HUES64 (cell line): Measurements from ENCODE around the gene TDO2. TPM values are rescaled to one million over a fixed set of nuclear protein-coding genes. Genes with fewer than 3 reads are reported as not detected.

Experiments used
- H3K27ac ChIP-seq: 2 replicates; pipeline ENCODE4 v1.7.0; 2013; ENCODE audit warnings: low read depth, low read length, inconsistent platforms
- H3K27me3 ChIP-seq: 2 replicates; pipeline ENCODE4 v1.6.1; 2013; ENCODE audit warnings: mild to moderate bottlenecking, low read length; ENCODE audit not compliant: insufficient read depth
- H3K36me3 ChIP-seq: 2 replicates; pipeline ENCODE4 v1.6.1; 2013; ENCODE audit warnings: mild to moderate bottlenecking, low read length; ENCODE audit not compliant: insufficient read depth
- H3K4me1 ChIP-seq: 2 replicates; pipeline ENCODE4 v1.6.1; 2013; ENCODE audit warnings: mild to moderate bottlenecking, low read length, moderate library complexity; ENCODE audit not compliant: insufficient read depth
- H3K4me3 ChIP-seq: 2 replicates; pipeline ENCODE4 v1.5.1; 2013; ENCODE audit warnings: mild to moderate bottlenecking, low read length, moderate library complexity
- H3K9ac ChIP-seq: 2 replicates; pipeline ENCODE4 v1.6.1; 2013; ENCODE audit warnings: mild to moderate bottlenecking, low read depth, low read length
- H3K9me3 ChIP-seq: 2 replicates; pipeline ENCODE4 v1.6.1; 2013; ENCODE audit warnings: low read depth, low read length; ENCODE audit not compliant: insufficient read depth
- WGBS: fragments of 150-250, 120-280 bp; methylation state at CpG from one replicate; pipeline ENCODE4 v1.1.7; 2013; ENCODE audit warnings: missing lambda C conversion rate; 5-methylcytosine and 5-hydroxymethylcytosine counted together
- polyA plus RNA-seq, 2 experiments: library from polyadenylated mRNA; stranded (reverse); fragments of 50-300 nt; gene quantifications; one replicate each; pipeline ENCODE4 v1.2.3, GENCODE V29; 2013

Gene TDO2
- 0.25 TPM for polyA plus RNA-seq (2013, experiment 1 of 2)
- 0.51 TPM for polyA plus RNA-seq (2013, experiment 2 of 2)

- Histone ChIP-seq H3K9ac (no peak within 1 kb of the TSS), H3K27me3 (no peaks in the 10 kb centered on the region), H3K36me3 (no peaks in the 10 kb centered on the region), H3K27ac (no peak within 1 kb of the TSS), H3K4me1 (peaks cover 16% of the 10 kb centered on the region), H3K9me3 (no peaks in the 10 kb centered on the region), H3K4me3 (no peak within 1 kb of the TSS)
- WGBS = 89% methylated on average over 1 of the region's 1 CpG
These were observed at the start of gene TDO2 for GRCh38 chr4:155903453-155903852. Gene TDO2 (plus strand): TSS chr4:155903696. CDS start chr4:155903759, 63 bp downstream.

GRCh38 chr4:155854582-155855226 lies 48.8 kb upstream of the TDO2 start:
- H3K27me3 ChIP-seq = no peaks in the 10 kb centered on the region
- H3K4me1 ChIP-seq = peaks cover 10% of the 10 kb centered on the region; the same call in 1 of the 2 replicates
- no peak overlapping the region for H3K9ac ChIP-seq
- no peak overlapping the region for H3K27ac ChIP-seq
- no peak overlapping the region for H3K4me3 ChIP-seq
- H3K9me3 ChIP-seq = 0 out of 2 replicates have a peak, but pooled peaks cover 3% of the 10 kb centered on the region
- H3K36me3 ChIP-seq = no peaks in the 10 kb centered on the region
- 89% methylated on average over 6 of the region's 6 CpGs for WGBS

- no peak overlapping the region for H3K27ac ChIP-seq
- no peaks in the 10 kb centered on the region for H3K27me3 ChIP-seq
- H3K9me3 ChIP-seq = no peaks in the 10 kb centered on the region
- WGBS = 81% methylated on average over 1 of the region's 2 CpGs
- H3K9ac ChIP-seq = no peak overlapping the region
- H3K36me3 ChIP-seq = no peaks in the 10 kb centered on the region
- peaks cover 10% of the 10 kb centered on the region; the same call in 1 of the 2 replicates for H3K4me1 ChIP-seq
- H3K4me3 ChIP-seq = no peak overlapping the region
These were observed 47.6 kb upstream of the TDO2 start for GRCh38 chr4:155855897-155856296.

GRCh38 chr4:155866177-155866576 lies 37.3 kb upstream of the TDO2 start, which contains the start of gene ASIC5:
Gene ASIC5 (minus strand): TSS chr4:155866277. CDS start chr4:155866226, 51 bp downstream.
- 44% methylated on average over 1 of the region's 1 CpG for WGBS
- Histone ChIP-seq H3K9ac (no peak within 1 kb of the TSS), H3K4me1 (no peaks in the 10 kb centered on the region), H3K27ac (no peak within 1 kb of the TSS), H3K4me3 (no peak within 1 kb of the TSS), H3K27me3 (no peaks in the 10 kb centered on the region), H3K9me3 (peaks cover 20% of the 10 kb centered on the region; the same call in 1 of the 2 replicates), H3K36me3 (no peaks in the 10 kb centered on the region)

GRCh38 chr4:155875878-155876277 lies 27.6 kb upstream of the TDO2 start:
- Histone ChIP-seq H3K9ac (no peak overlapping the region), H3K9me3 (peaks cover 31% of the 10 kb centered on the region), H3K27me3 (no peaks in the 10 kb centered on the region), H3K27ac (no peak overlapping the region), H3K4me3 (no peak overlapping the region), H3K36me3 (0 out of 2 replicates have a peak, but pooled peaks cover 3% of the 10 kb centered on the region), H3K4me1 (0 out of 2 replicates have a peak, but pooled peaks cover 4% of the 10 kb centered on the region)
- 60% methylated on average over 1 of the region's 1 CpG for WGBS

GRCh38 chr4:155877971-155878370 lies 25.5 kb upstream of the TDO2 start:
- Histone ChIP-seq H3K27ac (no peak overlapping the region), H3K27me3 (no peaks in the 10 kb centered on the region), H3K36me3 (0 out of 2 replicates have a peak, but pooled peaks cover 3% of the 10 kb centered on the region), H3K9ac (no peak overlapping the region), H3K9me3 (peaks cover 33% of the 10 kb centered on the region), H3K4me1 (0 out of 2 replicates have a peak, but pooled peaks cover 4% of the 10 kb centered on the region), H3K4me3 (no peak overlapping the region)
- 100% methylated on average over 3 of the region's 4 CpGs for WGBS

- Histone ChIP-seq H3K36me3 (0 out of 2 replicates have a peak, but pooled peaks cover 3% of the 10 kb centered on the region), H3K9ac (no peak overlapping the region), H3K9me3 (peaks cover 30% of the 10 kb centered on the region), H3K4me3 (no peak overlapping the region), H3K4me1 (0 out of 2 replicates have a peak, but pooled peaks cover 4% of the 10 kb centered on the region), H3K27me3 (no peaks in the 10 kb centered on the region), H3K27ac (no peak overlapping the region)
- WGBS = 50% methylated on average over 2 of the region's 2 CpGs
These were observed 24.9 kb upstream of the TDO2 start for GRCh38 chr4:155878611-155879010.

- no peak overlapping the region for H3K27ac ChIP-seq
- no peak overlapping the region for H3K4me3 ChIP-seq
- no peak overlapping the region for H3K9ac ChIP-seq
- no peaks in the 10 kb centered on the region for H3K27me3 ChIP-seq
- peaks cover 22% of the 10 kb centered on the region for H3K9me3 ChIP-seq
- 0 out of 2 replicates have a peak, but pooled peaks cover 4% of the 10 kb centered on the region for H3K4me1 ChIP-seq
- 0 out of 2 replicates have a peak, but pooled peaks cover 3% of the 10 kb centered on the region for H3K36me3 ChIP-seq
These were observed 23.7 kb upstream of the TDO2 start for GRCh38 chr4:155879767-155880166.

- Histone ChIP-seq H3K27ac (no peak overlapping the region), H3K9me3 (peaks cover 4% of the 10 kb centered on the region; the same call in 1 of the 2 replicates), H3K4me1 (peaks cover 10% of the 10 kb centered on the region; the same call in 1 of the 2 replicates), H3K36me3 (no peaks in the 10 kb centered on the region), H3K4me3 (no peak overlapping the region), H3K27me3 (no peaks in the 10 kb centered on the region), H3K9ac (no peak overlapping the region)
- 95% methylated on average over 1 of the region's 1 CpG for WGBS
These were observed 21.9 kb upstream of the TDO2 start for GRCh38 chr4:155881555-155881954.

- Histone ChIP-seq H3K27ac (no peak overlapping the region), H3K4me1 (peaks cover 6% of the 10 kb centered on the region; the same call in 1 of the 2 replicates), H3K9me3 (0 out of 2 replicates have a peak, but pooled peaks cover 2% of the 10 kb centered on the region), H3K27me3 (no peaks in the 10 kb centered on the region), H3K9ac (no peak overlapping the region), H3K36me3 (no peaks in the 10 kb centered on the region), H3K4me3 (no peak overlapping the region)
- 93% methylated on average over 3 of the region's 3 CpGs for WGBS
These were observed 19.6 kb upstream of the TDO2 start for GRCh38 chr4:155883895-155884294.

- peaks cover 7% of the 10 kb centered on the region; the same call in 1 of the 2 replicates for H3K9me3 ChIP-seq
- no peak overlapping the region for H3K9ac ChIP-seq
- H3K4me1 ChIP-seq = peaks cover 6% of the 10 kb centered on the region; the same call in 1 of the 2 replicates
- H3K4me3 ChIP-seq = no peak overlapping the region
- no peaks in the 10 kb centered on the region for H3K36me3 ChIP-seq
- WGBS = 72% methylated on average over 5 of the region's 6 CpGs
- no peaks in the 10 kb centered on the region for H3K27me3 ChIP-seq
- no peak overlapping the region for H3K27ac ChIP-seq
These were observed 17.8 kb upstream of the TDO2 start for GRCh38 chr4:155885666-155886065.
